ENCODE data around the gene GRIN3B. TPM values are rescaled to one million over a fixed set of nuclear protein-coding genes. Genes with fewer than 3 reads are reported as not detected.

GRIN3B gene
- total RNA-seq, 1 donor from 2014 or later = 3.0 TPM

DNA sequence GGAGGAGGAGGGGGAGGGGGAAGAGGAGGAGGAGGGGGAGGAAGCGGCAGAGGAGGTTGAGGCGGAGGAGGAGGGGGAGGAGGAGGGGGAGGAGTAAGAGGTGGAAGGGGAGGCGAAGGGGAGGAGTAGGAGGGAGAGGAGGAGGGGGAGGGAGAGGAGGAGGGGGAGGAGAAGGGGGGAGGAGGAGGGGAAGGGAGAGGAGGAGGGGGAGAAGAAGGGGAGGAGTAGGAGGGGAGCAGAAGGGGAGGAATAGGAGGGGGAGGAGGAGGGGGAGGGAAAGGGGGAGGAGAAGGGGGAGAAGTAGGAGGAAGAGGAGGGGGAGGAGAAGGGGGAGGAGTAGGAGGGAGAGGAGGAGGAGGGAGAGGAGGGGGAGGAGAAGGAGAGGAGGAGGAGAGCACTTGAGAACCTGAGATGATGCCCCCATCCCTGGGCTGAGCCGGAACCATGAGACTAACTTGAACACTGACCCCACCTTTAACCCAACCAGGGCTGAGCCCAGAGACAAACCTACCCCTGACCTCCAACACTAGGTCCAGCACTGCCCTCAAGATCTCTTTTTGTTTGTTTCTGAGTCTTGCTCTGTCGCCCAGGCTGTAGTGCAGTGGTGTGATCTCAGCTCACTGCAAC is 52.2 kb downstream of the GRIN3B start:
- intact Hi-C loops (cut with DNase I) = no loop called here
- no peak overlapping the region for H3K27ac ChIP-seq

DNA sequence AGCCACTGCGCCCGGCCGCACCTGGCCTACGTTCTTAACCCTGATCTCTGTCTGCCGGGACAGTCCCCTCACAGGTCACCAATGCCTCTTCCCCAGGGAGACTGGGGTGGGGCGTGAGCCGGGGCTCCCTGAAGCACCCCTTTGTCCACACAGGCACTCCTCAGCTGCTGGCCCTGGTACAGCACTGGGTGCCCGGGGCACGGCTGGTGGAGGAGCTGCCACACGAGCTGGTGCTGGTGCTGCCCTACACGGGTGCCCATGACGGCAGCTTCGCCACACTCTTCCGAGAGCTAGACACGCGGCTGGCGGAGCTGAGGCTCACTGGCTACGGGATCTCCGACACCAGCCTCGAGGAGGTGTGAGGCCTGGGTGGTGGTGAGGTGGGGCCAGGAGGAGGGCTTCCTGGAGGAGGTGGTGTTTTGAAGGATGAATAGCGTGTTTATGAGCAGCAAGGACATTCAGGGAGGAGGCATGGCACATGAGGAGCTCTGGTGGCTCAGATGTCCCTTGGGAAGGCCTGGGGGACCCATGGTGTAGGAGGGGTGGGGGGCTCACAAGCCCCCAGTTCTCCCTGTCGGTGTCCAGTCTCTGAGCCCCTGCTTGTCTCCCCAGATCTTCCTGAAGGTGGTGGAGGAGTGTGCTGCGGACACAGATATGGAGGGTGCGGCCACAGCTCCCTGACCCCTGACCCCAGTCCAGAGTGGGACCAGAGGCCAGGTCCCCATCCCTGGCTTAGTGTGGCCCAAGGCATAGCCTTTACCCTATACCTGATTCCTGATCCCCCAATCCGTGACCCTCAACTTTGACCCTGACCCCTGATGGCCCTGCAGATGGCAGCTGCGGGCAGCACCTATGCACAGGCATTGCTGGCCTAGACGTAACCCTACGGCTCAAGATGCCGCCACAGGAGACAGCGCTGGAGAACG is 53.2 kb downstream of the GRIN3B start:
- intact Hi-C loops (cut with DNase I) = no loop called here
- ATAC-seq (no peak), DNase-seq (no peak)

More for the DNA sequence above, 52.2 kb downstream of the GRIN3B start:
- TF ChIP-seq, protein P1, sequence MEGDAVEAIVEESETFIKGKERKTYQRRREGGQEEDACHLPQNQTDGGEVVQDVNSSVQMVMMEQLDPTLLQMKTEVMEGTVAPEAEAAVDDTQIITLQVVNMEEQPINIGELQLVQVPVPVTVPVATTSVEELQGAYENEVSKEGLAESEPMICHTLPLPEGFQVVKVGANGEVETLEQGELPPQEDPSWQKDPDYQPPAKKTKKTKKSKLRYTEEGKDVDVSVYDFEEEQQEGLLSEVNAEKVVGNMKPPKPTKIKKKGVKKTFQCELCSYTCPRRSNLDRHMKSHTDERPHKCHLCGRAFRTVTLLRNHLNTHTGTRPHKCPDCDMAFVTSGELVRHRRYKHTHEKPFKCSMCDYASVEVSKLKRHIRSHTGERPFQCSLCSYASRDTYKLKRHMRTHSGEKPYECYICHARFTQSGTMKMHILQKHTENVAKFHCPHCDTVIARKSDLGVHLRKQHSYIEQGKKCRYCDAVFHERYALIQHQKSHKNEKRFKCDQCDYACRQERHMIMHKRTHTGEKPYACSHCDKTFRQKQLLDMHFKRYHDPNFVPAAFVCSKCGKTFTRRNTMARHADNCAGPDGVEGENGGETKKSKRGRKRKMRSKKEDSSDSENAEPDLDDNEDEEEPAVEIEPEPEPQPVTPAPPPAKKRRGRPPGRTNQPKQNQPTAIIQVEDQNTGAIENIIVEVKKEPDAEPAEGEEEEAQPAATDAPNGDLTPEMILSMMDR (IDR thresholded peaks at IDR 0.05) = no peak
- Histone ChIP-seq H3K4me1 (no peaks in the 10 kb centered on the region), H3K36me3 (peaks cover 6% of the 10 kb centered on the region), H3K27me3 (ENCODE audit: low read depth) (no peaks in the 10 kb centered on the region), H3K9me3 (peaks cover 11% of the 10 kb centered on the region), H3K4me3 (no peak overlapping the region)
- ATAC-seq (no peak), DNase-seq (no peak)

DNA sequence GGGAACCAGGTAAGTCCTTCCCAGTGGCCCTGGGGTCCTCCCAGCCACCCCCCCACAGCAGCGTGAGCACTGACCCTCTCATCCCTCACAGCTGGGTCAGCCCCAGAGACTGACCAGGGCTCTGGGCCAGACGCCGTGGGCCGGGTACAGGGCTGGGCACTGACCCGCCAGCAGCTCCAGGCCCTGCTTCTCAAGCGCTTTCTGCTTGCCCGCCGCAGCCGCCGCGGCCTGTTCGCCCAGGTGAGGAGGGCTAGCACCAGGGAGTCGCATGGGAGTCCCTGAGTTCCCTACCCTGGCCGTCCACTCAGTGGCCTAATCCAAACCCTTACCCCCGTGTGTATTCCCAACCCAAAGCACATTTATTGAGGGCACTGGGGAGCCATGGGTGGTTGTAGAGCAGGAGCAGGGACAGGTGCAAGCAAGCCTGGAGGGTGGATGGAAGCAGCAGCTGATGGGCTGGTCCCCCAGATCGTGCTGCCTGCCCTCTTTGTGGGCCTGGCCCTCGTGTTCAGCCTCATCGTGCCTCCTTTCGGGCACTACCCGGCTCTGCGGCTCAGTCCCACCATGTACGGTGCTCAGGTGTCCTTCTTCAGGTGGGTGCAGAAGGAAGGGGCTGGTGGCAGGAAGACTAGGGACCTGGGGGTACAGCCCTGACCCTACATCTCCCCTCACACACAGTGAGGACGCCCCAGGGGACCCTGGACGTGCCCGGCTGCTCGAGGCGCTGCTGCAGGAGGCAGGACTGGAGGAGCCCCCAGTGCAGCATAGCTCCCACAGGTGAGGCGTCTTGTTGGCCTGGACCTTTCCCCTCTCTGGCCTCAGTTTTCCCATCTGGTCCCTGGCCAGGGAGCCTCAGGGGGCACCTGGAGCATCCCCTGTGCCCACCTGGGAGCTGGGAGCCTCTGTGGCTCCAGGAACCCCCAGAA is 54.1 kb downstream of the GRIN3B start:
- no peaks in the 10 kb centered on the region for H3K27me3 ChIP-seq (ENCODE audit: low read depth)
- intact Hi-C loops (cut with DNase I) = no loop called here
- ATAC-seq = no peak
- H3K4me1 ChIP-seq = no peaks in the 10 kb centered on the region
- no peak overlapping the region for H3K4me3 ChIP-seq
- H3K27ac ChIP-seq = no peak overlapping the region
- no peak for DNase-seq
- H3K36me3 ChIP-seq = peaks cover 6% of the 10 kb centered on the region
- TF ChIP-seq, protein P1 (IDR thresholded peaks at IDR 0.05) = no peak
- H3K9me3 ChIP-seq = peaks cover 20% of the 10 kb centered on the region

More for the DNA sequence above, 53.2 kb downstream of the GRIN3B start:
- peaks cover 16% of the 10 kb centered on the region for H3K9me3 ChIP-seq
- no peak overlapping the region for H3K4me3 ChIP-seq
- TF ChIP-seq, protein P1 (IDR thresholded peaks at IDR 0.05) = no peak
- H3K27me3 ChIP-seq (ENCODE audit: low read depth) = no peaks in the 10 kb centered on the region
- peaks cover 6% of the 10 kb centered on the region for H3K36me3 ChIP-seq
- H3K4me1 ChIP-seq = no peaks in the 10 kb centered on the region
- no peak overlapping the region for H3K27ac ChIP-seq

DNA sequence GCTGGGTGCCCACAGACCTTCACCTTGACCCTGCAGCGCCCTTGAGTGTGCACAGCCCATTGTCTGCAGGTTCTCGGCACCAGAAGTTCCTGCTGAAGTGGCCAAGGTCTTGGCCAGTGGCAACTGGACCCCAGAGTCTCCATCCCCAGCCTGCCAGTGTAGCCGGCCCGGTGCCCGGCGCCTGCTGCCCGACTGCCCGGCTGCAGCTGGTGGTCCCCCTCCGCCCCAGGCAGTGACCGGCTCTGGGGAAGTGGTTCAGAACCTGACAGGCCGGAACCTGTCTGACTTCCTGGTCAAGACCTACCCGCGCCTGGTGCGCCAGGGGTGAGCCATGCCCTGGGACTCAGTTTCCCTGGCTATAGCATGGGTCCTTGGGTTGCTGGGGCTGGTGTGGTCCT is 54.8 kb downstream of the GRIN3B start:
- Histone ChIP-seq H3K4me1 (no peaks in the 10 kb centered on the region), H3K27me3 (ENCODE audit: low read depth) (no peaks in the 10 kb centered on the region), H3K9me3 (peaks cover 20% of the 10 kb centered on the region), H3K27ac (no peak overlapping the region), H3K36me3 (peaks cover 6% of the 10 kb centered on the region), H3K4me3 (no peak overlapping the region)
- TF ChIP-seq, protein P1 (IDR thresholded peaks at IDR 0.05) = no peak
- ATAC-seq (no peak), DNase-seq (no peak)
- intact Hi-C loops (cut with DNase I) = no loop called here

All from lower lobe of right lung (tissue), 2 donors.